GM18499 (cell line): ENCODE measurements around the gene FSD2.
A peak's percentile ranks its signal among the peaks of the same experiment; 100 is the strongest.
"Not testable (repeated sequence)": the region's sequence is repeated elsewhere in the genome, so short reads cannot be mapped to it uniquely, and the experiment has no call there.

Experiments
- ATAC-seq: cut with Tn5 transposase; IDR thresholded peaks from one replicate; pipeline ENCODE4 v1.9.1; 2021; ENCODE audit warnings: moderate number of reproducible peaks; ENCODE audit not compliant: insufficient read depth, unreplicated experiment

FSD2 gene

DNA sequence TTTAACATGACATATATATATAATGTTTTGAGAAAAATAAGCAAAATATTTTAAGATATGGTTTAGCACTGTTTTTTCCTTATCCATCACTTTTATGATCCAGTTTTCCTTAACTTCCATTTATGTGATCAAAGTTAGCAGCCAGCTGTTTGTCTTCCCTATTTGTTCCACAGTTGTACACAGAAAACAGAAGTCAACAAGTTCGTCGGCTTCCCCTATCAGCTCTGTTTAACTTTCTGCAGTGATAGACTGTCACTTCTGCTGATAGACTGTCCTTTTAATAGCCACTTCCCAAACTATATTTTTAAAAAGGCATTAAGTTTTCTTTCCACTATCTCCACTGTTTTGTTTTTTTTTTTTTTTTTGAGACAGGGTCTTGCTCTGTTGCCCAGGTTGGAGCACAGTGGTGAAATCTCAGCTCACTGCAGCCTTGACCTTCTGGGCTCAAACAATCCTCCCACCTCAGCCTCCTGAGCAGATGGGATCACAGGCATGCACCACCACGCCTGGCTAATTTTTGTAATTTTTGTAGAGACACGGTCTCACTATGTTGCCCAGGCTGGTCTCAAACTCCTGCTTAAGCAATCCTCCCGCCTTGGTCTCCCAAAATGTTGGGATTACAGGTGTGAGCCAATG lies 7.2 kb downstream of the FSD2 start:
- no peak for ATAC-seq

GRCh38 chr15:82798104-82798503 lies 7.8 kb downstream of the FSD2 start:
- ATAC-seq: no peak

DNA sequence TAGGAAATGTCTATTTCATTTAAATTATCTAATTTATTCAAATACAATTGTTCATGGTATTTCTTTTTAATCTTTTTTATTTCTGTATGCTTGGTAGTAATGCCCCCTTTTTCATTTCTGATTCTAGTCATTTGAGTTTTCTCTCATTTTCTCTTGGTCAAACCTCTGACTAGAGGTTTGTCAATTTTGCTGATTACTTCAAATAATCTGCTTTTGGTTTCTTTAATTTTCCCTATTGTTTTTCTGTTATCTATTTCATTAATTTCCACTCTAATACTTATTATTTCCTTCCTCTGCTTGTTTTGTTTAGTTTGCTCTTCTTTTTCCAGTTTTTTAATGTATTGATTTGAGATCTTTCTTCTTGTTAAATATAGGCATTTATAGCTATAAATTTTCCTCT lies 12.1 kb downstream of the FSD2 start:
- no peak for ATAC-seq

DNA sequence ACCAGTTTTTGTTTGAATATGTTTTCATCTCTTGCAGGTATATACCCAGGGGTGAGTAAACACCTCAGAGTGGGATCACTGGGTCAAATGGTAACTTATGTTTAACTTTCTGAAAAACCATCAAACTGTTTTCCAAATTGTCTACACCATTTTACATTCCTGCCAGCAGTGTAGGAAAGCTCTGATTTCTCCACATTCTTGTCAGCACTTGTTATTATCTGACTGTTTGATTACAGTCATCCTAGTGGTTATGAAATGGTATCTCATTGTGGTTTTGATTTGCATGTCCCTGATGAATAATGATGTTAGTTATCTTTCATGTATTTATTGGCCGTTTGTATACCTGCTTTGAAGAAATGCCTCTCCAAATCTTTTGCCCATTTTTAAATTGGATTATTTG lies 13.8 kb downstream of the FSD2 start:
- no peak for ATAC-seq

DNA sequence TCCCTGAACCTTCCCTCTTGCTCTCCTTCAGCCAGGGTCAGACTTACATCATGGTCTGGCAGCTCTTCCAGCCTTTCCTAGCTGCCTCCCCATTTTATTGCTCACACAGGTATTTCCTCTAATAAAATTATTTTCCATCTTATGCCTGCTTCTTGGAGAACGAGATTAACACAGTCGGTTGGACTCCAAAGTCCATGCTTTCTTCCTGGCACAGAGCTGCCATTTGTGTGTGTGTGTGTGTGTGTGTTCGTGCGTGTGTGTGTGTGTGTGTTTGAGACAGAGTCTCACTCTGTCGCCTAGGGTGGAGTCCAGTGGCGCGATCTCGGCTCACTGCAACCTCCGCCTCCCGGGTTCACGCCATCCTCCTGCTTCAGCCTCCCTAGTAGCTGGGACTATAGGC lies 15.5 kb downstream of the FSD2 start:
- ATAC-seq: no peak

- no peak for ATAC-seq
These were observed 16.4 kb downstream of the FSD2 start for GRCh38 chr15:82789491-82789890.

GRCh38 chr15:82788496-82788895 lies 17.4 kb downstream of the FSD2 start:
- ATAC-seq: no peak

- no peak for ATAC-seq
These were observed 24.5 kb downstream of the FSD2 start for GRCh38 chr15:82781349-82781748.

DNA sequence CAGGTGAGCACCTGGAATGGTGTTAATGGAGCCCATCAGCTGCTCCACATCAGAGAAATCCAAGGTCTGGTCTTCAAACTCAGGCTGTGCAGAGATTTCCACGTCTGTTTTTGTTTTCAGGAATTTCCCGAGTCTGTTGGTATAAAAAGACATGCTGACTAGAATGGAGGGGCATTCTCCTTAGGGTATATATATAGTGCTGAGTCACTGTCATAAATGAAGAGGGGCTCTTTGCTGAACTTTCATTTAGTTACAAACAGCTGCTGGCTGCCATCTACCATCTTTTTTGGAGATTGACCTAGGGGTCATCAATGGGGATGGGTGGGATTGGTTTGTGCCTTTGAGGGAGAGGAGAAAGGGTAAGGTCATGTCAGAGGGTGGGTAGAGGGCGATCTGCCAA lies 27.1 kb downstream of the FSD2 start:
- ATAC-seq: no peak

GRCh38 chr15:82774496-82774895 lies 31.4 kb downstream of the FSD2 start:
- no peak for ATAC-seq

- ATAC-seq: no peak
These were observed 33.9 kb downstream of the FSD2 start for GRCh38 chr15:82771789-82772607.

DNA sequence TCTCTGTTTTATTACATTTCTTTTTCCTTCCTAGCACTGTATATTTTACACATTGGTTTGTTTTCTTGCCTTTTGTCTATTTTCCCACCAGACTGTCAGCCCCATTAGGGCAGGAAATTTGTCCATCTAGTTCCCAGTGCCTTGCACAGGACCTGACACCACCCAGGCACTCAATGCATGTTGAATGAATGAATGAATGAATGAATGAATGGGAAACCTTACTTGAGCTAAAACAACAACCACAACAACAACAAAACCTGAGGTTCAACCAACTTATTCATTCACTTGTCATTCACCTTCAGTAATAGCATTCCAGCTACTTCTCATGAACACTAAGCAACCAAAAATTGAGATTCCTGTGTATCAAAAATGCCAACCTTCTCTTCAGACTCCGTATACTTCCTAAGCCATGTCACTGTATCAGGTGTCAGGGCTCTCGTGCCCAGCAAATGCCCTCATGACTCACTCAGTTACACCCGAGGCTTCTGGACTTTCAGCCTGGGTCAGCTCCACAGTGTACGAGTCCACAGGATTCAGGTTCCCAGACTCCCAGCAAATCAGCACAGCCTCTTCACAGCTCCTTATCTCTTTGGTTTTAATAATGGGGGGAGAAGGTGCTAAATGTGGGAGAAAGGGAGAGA lies 37.3 kb downstream of the FSD2 start:
- ATAC-seq: no peak

DNA sequence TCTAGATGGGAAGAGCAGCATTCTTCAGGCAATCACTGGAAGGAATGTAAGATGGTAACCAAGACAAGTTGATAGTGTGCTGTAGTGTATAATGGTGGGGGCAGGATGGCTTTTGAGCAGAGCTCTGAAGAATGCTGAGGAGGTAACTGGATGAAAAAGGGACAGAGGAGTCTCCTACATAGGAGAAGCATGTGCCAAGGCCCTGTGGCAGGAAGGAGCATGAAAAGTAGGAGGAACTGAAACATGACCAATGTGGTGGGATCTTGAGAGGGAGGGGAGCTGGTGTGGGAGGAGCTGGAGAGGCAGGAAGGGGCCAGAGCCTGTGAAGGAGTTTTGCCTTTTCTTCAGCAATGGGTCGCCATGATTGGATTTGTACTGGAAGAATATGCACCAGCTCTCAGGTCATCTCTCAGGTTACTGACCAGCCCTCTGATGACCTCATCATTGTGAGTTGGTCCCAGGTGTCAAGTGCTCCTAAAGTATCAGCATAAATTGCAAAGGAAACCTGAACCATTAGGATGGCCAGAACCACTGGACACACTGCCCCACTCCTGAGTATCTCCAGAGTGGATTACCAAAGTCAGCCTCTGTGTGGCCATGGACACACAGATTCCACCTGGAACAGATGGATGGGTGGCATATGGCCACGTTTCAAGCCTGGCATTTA lies 38.6 kb downstream of the FSD2 start:
- ATAC-seq: no peak

GRCh38 chr15:82766201-82766600 lies 39.7 kb downstream of the FSD2 start:
- not testable (repeated sequence) for ATAC-seq

DNA sequence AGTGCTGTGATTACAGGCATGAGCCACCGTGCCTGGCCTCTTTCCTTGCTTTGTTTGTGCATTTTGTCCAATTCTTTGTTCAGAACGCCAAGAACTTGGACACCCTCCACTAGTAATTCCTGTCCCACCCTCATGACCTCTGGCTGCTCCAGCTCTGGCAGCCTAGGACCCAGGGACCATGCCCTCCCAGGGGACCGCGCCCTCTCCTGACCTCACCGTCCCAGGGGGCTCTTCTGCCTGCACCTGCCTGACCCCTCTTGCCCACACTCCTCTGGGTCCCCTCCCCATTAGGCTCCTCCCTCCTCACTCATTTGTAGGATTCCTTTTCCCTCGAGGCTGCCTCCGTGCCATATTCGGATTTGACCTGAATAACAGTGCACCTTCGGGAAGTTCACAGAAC lies 41.1 kb downstream of the FSD2 start:
- ATAC-seq: no peak

DNA sequence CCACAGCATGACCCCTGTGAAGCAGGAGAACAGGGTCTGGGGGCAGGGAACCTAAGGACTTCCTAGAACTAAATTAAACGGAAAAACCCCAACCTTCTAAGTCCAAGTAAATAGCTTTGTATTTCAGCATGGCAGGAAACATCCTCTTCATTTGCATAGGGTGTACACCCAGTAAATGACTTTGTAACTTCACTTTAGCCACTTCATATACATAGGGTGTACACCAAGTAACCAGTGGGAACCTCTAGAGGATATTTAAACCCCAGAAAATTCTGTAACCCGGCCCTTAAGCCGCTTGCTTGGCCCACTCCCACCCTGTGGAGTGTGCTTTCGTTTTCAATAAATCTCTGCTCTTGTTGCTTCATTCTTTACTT lies 41.8 kb downstream of the FSD2 start:
- ATAC-seq: no peak

DNA sequence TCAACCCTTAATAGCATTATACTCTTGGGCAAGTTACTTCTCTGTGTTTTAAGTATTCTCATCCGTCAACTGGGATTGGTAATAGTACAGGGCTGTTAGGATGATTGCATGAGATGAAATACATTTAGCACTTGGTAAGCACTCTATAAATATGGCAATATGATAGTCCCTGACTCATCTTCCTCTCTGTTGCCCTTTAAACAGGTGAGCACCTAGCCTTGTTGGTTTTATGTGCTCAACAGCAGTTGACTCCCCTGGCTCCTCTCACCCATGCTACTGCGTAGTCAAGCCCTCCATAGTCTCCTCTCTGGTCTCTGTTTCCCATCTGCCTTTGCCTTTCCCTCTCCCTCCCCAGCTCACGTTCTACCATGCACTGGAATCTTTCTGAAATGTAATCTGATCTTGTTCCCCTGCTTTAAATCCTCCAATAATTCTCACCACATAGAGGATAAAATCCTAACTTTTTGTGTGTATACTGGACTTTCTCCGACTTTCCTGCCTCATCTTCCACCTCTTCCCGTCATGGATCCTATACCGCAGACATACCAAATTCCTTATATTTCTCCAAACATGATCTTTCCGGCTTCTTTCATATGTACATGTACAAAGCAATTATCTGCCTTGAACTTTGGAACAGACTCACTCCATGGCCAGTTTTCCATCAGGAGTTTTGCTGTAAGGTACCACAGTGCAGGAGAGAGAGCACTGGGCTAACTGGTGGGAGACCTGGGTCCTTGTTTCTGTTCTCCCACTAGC lies 42.3 kb downstream of the FSD2 start:
- ATAC-seq: no peak

DNA sequence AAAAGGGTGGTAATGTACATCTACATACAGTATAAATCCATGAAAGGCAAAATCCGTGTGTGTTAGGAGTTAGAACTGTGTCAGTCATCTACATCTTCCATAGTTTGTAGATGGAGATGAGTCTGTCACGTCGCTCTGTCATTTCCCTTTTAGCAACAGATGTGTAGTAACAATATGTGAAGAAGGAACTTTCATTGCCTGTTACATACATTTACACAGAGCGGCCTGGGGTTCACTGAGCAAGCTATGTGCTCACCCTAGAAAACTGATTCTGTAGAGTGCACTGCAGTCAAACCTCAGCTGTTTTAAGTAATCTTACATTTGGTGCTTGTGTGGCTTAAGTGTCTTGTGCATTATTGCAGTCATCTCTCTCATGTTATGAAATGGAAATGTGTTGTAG lies 54.6 kb downstream of the FSD2 start:
- no peak for ATAC-seq

DNA sequence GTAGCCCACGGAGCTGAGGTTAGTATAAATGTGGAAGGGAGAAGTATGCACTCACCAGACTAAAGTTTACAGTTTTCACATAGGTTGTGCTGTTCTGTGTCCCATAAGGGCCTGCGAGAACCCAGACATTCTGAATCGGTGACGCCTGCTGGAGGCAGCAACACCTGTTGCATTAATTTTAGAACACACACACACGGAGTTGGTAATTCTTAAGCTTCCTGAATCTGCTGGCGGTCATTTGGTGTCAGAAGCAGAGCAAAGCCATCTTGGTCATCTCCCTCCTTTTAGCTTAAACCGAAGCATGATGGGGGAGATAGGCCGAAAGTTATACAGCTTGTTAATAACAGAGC lies 55.1 kb downstream of the FSD2 start:
- ATAC-seq: peak; percentile 15
